Peyer's patch (tissue), 4 donors: Measurements from ENCODE around the gene PACRG. TPM values are rescaled to one million over a fixed set of nuclear protein-coding genes. Genes with fewer than 3 reads are reported as not detected.

Experiments
- DNase-seq, 3 donors: peaks; one replicate each; pipeline ENCODE4 v3.0.0-alpha.2; 2017 to 2019
- H3K27ac ChIP-seq, 4 donors: fragments of 200-600 bp; sonication (generic); one replicate each; pipeline ENCODE4 v1.5.1; 2016 to 2019
- H3K27me3 ChIP-seq, 2 donors: fragments of 200-600 bp; sonication (generic); one replicate each; pipeline ENCODE4 v1.5.1; 2019
- H3K36me3 ChIP-seq, 3 donors: fragments of 200-600 bp; sonication (generic); one replicate each; pipeline ENCODE4 v1.5.1; 2016 to 2019
- H3K4me1 ChIP-seq, 4 donors: fragments of 200-600 bp; sonication (generic); one replicate each; pipeline ENCODE4 v1.5.1; 2016 to 2019
- H3K4me3 ChIP-seq, 4 donors: fragments of 200-600 bp; sonication (generic); 1 replicate in 3 of 4; 2 replicates in 1 of 4; pipeline ENCODE4 v1.5.1; 2016 to 2019; ENCODE audit warnings: mild to moderate bottlenecking in 1 of 4
- H3K9me3 ChIP-seq, 4 donors: fragments of 200-600 bp; sonication (generic); one replicate each; pipeline ENCODE4 v1.5.1; 2016 to 2019; ENCODE audit warnings: mild to moderate bottlenecking in 1 of 4
- CTCF ChIP-seq, 6 experiments: fragments of 450-650 bp in 4 of 6; fragments of 200-600 bp in 2 of 6; sonication (generic) in 1 of 6; IDR thresholded peaks; one replicate each; pipeline ENCODE4 v1.5.1; 2017 to 2019; ENCODE audit warnings: antibody characterized with exemption in 6 of 6, mild to moderate bottlenecking in 3 of 6, moderate library complexity in 1 of 6
- POLR2A ChIP-seq, 2 donors: fragments of 450-650 bp; IDR thresholded peaks; one replicate each; pipeline ENCODE4 v1.5.1; 2017; ENCODE audit warnings: antibody characterized with exemption in 2 of 2, mild to moderate bottlenecking in 2 of 2, moderate library complexity in 2 of 2
- total RNA-seq, 4 donors: library from RNA; depleted of rRNA; stranded (reverse); fragments of >200 nt; gene quantifications; one replicate each; pipeline ENCODE4 v1.1.0, GENCODE V29; 2016

PACRG gene
- total RNA-seq, 4 donors from 2014 or later: 0.76 to 2.5 TPM; not detected in 2

GRCh38 chr6:162921062-162921461, 193.3 kb downstream of the PACRG start:
- TF ChIP-seq POLR2A (IDR thresholded peaks at IDR 0.05): no peak
- TF ChIP-seq CTCF (IDR thresholded peaks at IDR 0.05): no peak
- no peaks in the 10 kb centered on the region for H3K36me3 ChIP-seq
- H3K27me3 ChIP-seq: no peaks in the 10 kb centered on the region
- H3K9me3 ChIP-seq: no peaks in the 10 kb centered on the region
- no peak overlapping the region for H3K27ac ChIP-seq
- H3K4me1 ChIP-seq: no peaks in the 10 kb centered on the region
- H3K4me3 ChIP-seq: no peak overlapping the region
- no peak for DNase-seq

- H3K9me3 ChIP-seq: no peaks in the 10 kb centered on the region
- H3K27me3 ChIP-seq: no peaks in the 10 kb centered on the region
- no peak for TF ChIP-seq POLR2A (IDR thresholded peaks at IDR 0.05)
- TF ChIP-seq CTCF (IDR thresholded peaks at IDR 0.05): no peak
- no peak for DNase-seq
- no peaks in the 10 kb centered on the region for H3K4me1 ChIP-seq
- no peak overlapping the region for H3K4me3 ChIP-seq
- H3K36me3 ChIP-seq: no peaks in the 10 kb centered on the region
- no peak overlapping the region for H3K27ac ChIP-seq
These were observed 193.8 kb downstream of the PACRG start for GRCh38 chr6:162921510-162922040.

GRCh38 chr6:162922563-162923166, 194.9 kb downstream of the PACRG start:
- H3K4me3 ChIP-seq: no peak overlapping the region
- TF ChIP-seq POLR2A (IDR thresholded peaks at IDR 0.05) (no peak), CTCF (IDR thresholded peaks at IDR 0.05) (no peak)
- DNase-seq: no peak
- H3K27me3 ChIP-seq: no peaks in the 10 kb centered on the region
- H3K4me1 ChIP-seq: no peaks in the 10 kb centered on the region
- no peaks in the 10 kb centered on the region for H3K36me3 ChIP-seq
- no peak overlapping the region for H3K27ac ChIP-seq
- H3K9me3 ChIP-seq: no peaks in the 10 kb centered on the region

- TF ChIP-seq POLR2A (IDR thresholded peaks at IDR 0.05) (no peak), CTCF (IDR thresholded peaks at IDR 0.05) (no peak)
- no peaks in the 10 kb centered on the region for H3K36me3 ChIP-seq
- H3K4me1 ChIP-seq: no peaks in the 10 kb centered on the region
These were observed 207.1 kb downstream of the PACRG start for GRCh38 chr6:162934844-162935243.

GRCh38 chr6:162940426-162940825, 212.7 kb downstream of the PACRG start:
- no peak for TF ChIP-seq CTCF (IDR thresholded peaks at IDR 0.05)
- TF ChIP-seq POLR2A (IDR thresholded peaks at IDR 0.05): no peak
- DNase-seq: no peak
- H3K4me3 ChIP-seq: no peak overlapping the region
- no peak overlapping the region for H3K27ac ChIP-seq
- H3K27me3 ChIP-seq: no peaks in the 10 kb centered on the region
- no peaks in the 10 kb centered on the region for H3K36me3 ChIP-seq
- H3K4me1 ChIP-seq: no peaks in the 10 kb centered on the region
- H3K9me3 ChIP-seq: peaks cover 0 to 21% (median 3%) of the 10 kb centered on the region in 4 donors

More at GRCh38 chr6:162934844-162935243, 207.1 kb downstream of the PACRG start:
- no peak overlapping the region for H3K27ac ChIP-seq
- H3K4me3 ChIP-seq: no peak overlapping the region
- peaks cover 0 to 13% (median 0%) of the 10 kb centered on the region in 4 donors for H3K9me3 ChIP-seq
- DNase-seq: no peak
- no peaks in the 10 kb centered on the region for H3K27me3 ChIP-seq
